ENCODE data around the gene LYPD8.

Gene LYPD8

DNA sequence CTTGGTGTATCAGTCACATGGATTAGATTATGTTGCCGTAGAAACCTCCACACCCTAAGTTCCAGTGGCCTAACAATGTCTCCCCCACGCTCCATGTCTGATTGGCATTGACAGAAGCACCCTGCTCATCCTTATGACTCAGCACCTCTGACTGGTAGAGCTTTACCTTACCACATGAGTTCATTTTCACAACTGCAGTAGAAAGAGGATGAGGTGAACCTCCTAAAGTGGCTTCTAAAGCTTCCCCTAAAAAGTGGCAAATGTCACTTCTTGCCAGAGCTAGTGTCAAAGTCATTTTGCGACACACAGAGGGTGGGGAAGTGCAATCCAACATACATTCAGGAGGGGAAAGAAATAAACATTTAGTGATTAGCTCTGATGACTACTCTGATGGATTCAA is 30.6 kb upstream of the LYPD8 start:
- Mint-ChIP-seq H3K4me3 (no peak overlapping the region), H3K4me1 (peaks cover 26% of the 10 kb centered on the region), H3K27ac (peak overlapping the region; percentile 25), H3K36me3 (peaks cover 3% of the 10 kb centered on the region), H3K27me3 (no peaks in the 10 kb centered on the region), H3K9me3 (peaks cover 2% of the 10 kb centered on the region)
- DNase-seq (ENCODE audit: low spot score in 2 of 2) (no peak), ATAC-seq (ENCODE audit: low read depth) (peak; percentile 60)

DNA sequence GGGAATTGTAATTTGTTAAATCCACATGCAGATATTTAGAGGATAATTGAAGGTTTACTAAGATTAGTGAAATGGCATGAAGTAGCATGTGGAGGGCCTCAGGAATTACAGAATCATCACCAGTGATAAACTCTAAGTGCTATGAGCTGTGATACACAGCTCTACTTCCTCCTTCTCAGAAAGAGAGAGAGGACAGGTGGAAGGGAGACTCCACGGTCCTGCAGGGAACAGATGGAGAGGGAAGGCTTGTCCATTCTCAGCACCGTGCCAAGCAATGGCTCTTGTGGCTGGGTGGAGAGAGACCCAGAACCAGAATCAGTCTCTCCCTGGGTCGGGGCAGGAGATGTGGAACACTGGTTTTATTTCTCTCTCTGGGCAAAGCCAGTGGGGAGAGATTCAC is 27.8 kb upstream of the LYPD8 start:
- H3K27ac Mint-ChIP-seq: no peak overlapping the region
- peaks cover 4% of the 10 kb centered on the region for H3K36me3 Mint-ChIP-seq
- H3K9me3 Mint-ChIP-seq: peaks cover 2% of the 10 kb centered on the region
- no peak overlapping the region for H3K4me3 Mint-ChIP-seq
- peaks cover 23% of the 10 kb centered on the region for H3K4me1 Mint-ChIP-seq
- H3K27me3 Mint-ChIP-seq: no peaks in the 10 kb centered on the region
- ATAC-seq (ENCODE audit: low read depth) (no peak), DNase-seq (ENCODE audit: low spot score in 2 of 2) (no peak)

DNA sequence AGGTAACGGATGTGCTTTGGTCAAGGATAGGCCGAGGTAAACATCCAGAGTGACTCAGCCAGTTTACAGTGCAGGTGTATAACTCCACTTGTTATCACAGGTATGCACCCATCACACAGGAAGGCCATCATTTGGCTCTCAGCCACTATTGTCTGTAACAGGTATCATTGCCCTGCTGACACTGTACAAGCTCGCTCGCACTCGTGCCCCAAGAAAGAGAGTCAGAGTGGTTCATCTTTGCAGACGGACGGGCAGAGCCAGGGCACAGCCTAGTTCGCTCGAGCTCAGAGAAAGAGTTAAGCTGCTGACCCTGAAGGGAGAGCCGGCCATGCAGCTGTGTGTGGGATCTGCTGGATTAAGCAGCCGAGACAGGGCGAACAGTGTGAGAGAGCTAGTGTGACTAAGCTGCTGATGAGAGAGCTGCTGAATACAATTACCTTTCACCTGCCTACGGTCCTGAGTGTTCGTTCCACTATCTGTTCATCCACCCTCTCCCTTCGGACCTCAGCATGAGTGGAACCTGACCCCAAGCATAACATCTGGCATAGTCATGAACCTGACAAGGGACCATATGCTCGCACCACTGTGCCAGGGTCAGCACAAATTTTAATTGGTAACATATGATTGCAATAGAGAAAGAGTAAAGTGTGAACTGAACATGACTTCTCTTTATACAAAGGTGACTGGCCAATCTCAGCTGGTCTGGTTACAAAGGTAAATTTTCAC is 27.0 kb upstream of the LYPD8 start:
- Mint-ChIP-seq H3K36me3 (peaks cover 6% of the 10 kb centered on the region), H3K4me1 (peaks cover 23% of the 10 kb centered on the region), H3K27ac (no peak overlapping the region), H3K4me3 (no peak overlapping the region), H3K9me3 (peaks cover 2% of the 10 kb centered on the region), H3K27me3 (no peaks in the 10 kb centered on the region)
- ATAC-seq (ENCODE audit: low read depth) (no peak), DNase-seq (ENCODE audit: low spot score in 2 of 2) (no peak)

DNA sequence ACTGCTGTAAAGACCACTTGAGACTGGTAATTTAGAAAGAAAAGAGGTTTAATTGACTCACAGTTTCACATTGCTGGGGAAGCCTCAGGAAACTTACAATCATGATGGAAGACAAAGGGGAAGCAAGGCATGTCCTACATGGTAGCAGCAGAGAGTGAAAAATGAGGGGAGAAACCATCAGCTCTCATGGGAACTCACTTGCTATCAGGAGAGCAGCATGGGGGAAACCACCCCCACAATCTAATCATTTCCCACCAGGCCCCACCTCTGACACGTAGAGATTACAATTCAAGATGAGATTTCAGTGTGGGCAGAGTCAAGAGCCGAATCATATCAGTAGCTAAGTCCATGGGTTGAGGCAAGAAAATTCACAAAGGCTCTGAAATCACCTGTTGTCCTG is 23.8 kb upstream of the LYPD8 start:
- H3K27ac Mint-ChIP-seq: no peak overlapping the region
- DNase-seq (ENCODE audit: low spot score in 2 of 2) (no peak), ATAC-seq (ENCODE audit: low read depth) (no peak)
- H3K27me3 Mint-ChIP-seq: peaks cover 1% of the 10 kb centered on the region
- peaks cover 15% of the 10 kb centered on the region for H3K4me1 Mint-ChIP-seq
- H3K4me3 Mint-ChIP-seq: no peak overlapping the region
- H3K36me3 Mint-ChIP-seq: peaks cover 13% of the 10 kb centered on the region
- H3K9me3 Mint-ChIP-seq: peaks cover 6% of the 10 kb centered on the region

DNA sequence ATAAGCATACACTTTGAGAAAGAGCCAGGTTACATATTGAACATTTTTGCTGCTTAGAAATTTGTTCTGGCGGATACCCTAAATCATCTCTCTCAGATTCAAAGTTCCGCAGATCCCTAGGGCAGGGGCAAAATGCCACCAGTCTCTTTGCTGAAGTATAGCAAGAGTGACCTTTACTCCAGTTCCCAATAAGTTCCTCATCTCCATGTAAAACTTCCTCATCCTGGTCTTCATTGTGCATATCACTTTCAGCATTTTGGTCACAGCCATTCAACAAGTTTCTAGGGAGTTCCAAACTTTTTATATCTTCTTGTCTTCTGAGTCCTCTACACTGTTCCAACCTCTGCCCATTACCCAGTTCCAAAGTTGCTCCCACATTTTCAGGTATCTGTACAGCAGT is 23.3 kb upstream of the LYPD8 start:
- no peak overlapping the region for H3K4me3 Mint-ChIP-seq
- peaks cover 13% of the 10 kb centered on the region for H3K36me3 Mint-ChIP-seq
- no peak overlapping the region for H3K27ac Mint-ChIP-seq
- peaks cover 6% of the 10 kb centered on the region for H3K9me3 Mint-ChIP-seq
- peaks cover 15% of the 10 kb centered on the region for H3K4me1 Mint-ChIP-seq
- H3K27me3 Mint-ChIP-seq: peaks cover 1% of the 10 kb centered on the region
- ATAC-seq (ENCODE audit: low read depth): no peak
- no peak for DNase-seq (ENCODE audit: low spot score in 2 of 2)

DNA sequence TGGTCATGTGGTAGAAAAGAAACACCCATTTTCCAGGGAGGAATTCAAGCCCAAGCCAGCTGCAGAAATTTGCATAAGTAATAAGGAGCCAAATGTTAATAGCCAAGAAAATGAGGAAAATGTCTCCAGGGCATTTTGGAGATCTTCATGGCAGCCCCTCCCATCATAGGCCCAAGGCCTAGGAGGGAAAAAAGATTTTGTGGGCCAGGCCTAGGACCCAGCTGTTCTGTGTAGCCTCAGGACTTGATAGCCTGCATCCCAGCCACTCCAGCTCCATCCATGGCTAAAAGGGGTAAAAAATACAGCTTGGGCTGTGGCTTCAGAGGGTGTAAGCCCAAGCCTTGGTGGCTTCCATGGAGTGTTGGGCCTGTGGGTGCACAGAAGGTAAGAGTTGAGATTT is 21.4 kb upstream of the LYPD8 start:
- Mint-ChIP-seq H3K9me3 (peaks cover 6% of the 10 kb centered on the region), H3K4me1 (peaks cover 8% of the 10 kb centered on the region), H3K36me3 (peaks cover 13% of the 10 kb centered on the region), H3K4me3 (no peak overlapping the region), H3K27me3 (peaks cover 1% of the 10 kb centered on the region), H3K27ac (no peak overlapping the region)
- no peak for ATAC-seq (ENCODE audit: low read depth)
- DNase-seq (ENCODE audit: low spot score in 2 of 2): no peak

DNA sequence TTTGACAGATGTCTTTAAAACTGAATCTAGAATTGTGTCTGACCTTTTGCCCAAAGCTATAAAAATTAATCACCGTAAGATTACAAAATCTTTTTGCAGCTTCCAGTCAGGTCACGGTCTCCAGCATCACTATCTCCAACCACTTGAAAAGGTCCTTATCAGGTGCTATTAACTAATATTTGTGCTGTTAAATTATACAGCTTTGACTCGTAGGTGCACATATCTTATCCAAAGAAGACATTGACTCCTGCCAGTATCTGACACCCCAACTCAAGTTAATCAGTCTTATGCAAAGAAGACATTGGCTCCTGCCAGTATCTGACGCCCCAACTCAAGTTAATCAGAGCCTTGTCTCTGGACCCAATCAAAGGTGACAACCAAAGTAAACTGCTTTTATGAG is 19.9 kb upstream of the LYPD8 start:
- H3K9me3 Mint-ChIP-seq: peaks cover 4% of the 10 kb centered on the region
- no peak overlapping the region for H3K27ac Mint-ChIP-seq
- peaks cover 1% of the 10 kb centered on the region for H3K27me3 Mint-ChIP-seq
- H3K4me3 Mint-ChIP-seq: no peak overlapping the region
- peaks cover 8% of the 10 kb centered on the region for H3K4me1 Mint-ChIP-seq
- H3K36me3 Mint-ChIP-seq: peaks cover 11% of the 10 kb centered on the region
- DNase-seq (ENCODE audit: low spot score in 2 of 2) (no peak), ATAC-seq (ENCODE audit: low read depth) (no peak)

DNA sequence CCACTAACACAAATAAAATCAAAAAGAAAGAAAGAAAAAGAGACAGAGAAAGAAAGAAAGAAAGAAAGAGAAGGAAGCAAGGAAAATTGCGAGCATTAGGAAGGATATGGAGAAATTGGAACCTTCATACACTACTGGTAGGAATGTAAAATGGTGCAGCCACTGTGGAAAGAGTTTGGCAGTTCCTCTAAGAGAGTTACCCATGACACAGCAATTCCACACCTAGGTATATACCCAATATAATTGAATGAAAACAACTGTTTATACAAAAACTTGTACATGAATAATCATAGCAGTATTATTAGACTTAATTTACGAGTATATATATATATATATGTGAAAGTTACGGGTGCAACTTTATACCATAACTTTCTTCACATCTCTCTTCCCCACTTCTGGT is 4.1 kb upstream of the LYPD8 start:
- no peaks in the 10 kb centered on the region for H3K4me1 Mint-ChIP-seq
- peaks cover 4% of the 10 kb centered on the region for H3K9me3 Mint-ChIP-seq
- H3K4me3 Mint-ChIP-seq: no peak overlapping the region
- H3K27me3 Mint-ChIP-seq: no peaks in the 10 kb centered on the region
- no peak overlapping the region for H3K27ac Mint-ChIP-seq
- peaks cover 7% of the 10 kb centered on the region for H3K36me3 Mint-ChIP-seq
- DNase-seq (ENCODE audit: low spot score in 2 of 2): no peak
- ATAC-seq (ENCODE audit: low read depth): no peak

DNA sequence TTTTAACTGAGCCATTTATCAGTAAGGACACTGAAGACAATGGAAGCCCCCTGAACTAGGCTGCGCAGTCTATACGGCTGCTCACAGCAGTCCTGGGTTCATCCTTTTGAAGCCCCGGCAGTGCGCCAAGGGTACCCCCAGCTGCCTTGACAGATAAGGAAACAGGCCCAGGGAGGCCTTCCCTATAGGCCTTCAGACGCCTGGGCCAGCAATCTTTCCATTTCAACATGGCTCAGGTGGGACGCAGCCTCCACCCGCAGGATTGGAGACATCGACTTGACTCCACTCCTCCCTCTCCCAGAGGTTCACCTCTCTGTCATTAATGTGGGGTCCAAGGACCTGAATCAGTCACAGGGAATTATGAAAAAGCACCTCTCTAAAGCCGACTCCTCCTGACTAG is 2.8 kb upstream of the LYPD8 start:
- Mint-ChIP-seq H3K36me3 (peaks cover 7% of the 10 kb centered on the region), H3K4me1 (no peaks in the 10 kb centered on the region), H3K27ac (no peak overlapping the region), H3K27me3 (no peaks in the 10 kb centered on the region), H3K4me3 (no peak overlapping the region), H3K9me3 (peaks cover 2% of the 10 kb centered on the region)
- ATAC-seq (ENCODE audit: low read depth) (no peak), DNase-seq (ENCODE audit: low spot score in 2 of 2) (no peak)

DNA sequence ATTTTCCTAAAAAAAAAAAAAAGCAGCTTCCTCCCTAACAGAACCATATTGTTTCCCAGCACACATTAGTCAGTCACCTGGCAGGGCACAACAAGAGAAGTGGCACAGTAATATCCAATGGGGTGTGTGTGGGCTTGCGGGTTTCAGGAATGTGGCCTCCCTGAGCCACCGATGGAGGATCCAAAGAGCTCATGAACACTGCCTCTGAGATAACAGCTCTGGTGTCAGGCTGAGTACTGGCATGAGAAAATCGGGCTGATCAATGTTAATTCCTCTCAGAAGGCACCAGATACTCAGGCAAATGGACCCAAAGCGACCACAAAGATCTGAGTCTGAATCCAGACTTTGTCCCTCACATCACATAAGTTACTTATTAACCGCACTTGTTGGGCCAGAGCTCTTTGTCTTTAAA is 2.2 kb upstream of the LYPD8 start:
- no peak overlapping the region for H3K4me3 Mint-ChIP-seq
- ATAC-seq (ENCODE audit: low read depth) (no peak), DNase-seq (ENCODE audit: low spot score in 2 of 2) (no peak)
- H3K27ac Mint-ChIP-seq: no peak overlapping the region
- no peaks in the 10 kb centered on the region for H3K4me1 Mint-ChIP-seq
- H3K9me3 Mint-ChIP-seq: peaks cover 1% of the 10 kb centered on the region
- H3K36me3 Mint-ChIP-seq: peaks cover 3% of the 10 kb centered on the region
- no peaks in the 10 kb centered on the region for H3K27me3 Mint-ChIP-seq

DNA sequence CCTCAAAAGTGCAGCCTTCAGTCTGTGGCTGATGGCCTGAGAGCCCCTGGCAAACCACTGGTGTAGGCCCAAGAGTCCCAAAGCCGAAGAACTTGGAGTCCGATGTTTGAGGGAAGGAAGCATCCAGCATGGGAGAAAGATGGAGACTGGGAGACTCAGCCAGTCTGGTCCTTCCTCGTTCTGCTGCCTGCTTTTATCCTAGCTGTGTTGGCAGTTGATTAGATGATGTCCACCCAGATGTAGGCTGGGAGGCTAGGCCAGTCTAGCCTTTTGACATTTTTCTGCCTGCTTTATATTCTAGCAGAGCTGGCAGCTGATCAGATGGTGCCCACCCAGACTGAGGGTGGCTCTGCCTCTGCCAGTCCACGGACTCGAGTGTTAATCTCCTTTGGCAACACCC is 1.1 kb upstream of the LYPD8 start:
- Mint-ChIP-seq H3K9me3 (no peaks in the 10 kb centered on the region), H3K27ac (no peak overlapping the region), H3K36me3 (peaks cover 2% of the 10 kb centered on the region), H3K4me1 (peaks cover 2% of the 10 kb centered on the region), H3K27me3 (no peaks in the 10 kb centered on the region), H3K4me3 (no peak overlapping the region)
- ATAC-seq (ENCODE audit: low read depth) (no peak), DNase-seq (ENCODE audit: low spot score in 2 of 2) (no peak)

DNA sequence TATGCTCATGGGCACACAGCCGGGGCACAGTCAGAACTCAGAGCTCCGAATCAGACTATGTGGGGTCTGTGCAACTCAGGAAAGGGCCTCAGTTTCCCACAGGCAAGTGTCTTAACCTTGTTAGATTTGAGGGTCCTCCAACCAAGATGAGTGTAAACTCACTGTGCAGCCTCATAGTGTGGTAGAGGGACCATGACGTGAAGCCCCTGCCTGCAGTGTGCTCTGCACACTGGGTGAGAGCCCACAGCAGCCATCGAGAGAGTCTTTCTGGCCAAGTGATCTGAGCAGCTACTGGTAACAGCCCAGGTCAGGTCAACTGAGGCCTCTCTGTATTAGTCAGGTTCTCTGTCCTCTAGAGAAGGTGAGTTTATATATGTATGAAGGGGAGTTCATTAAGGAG is 592 bp upstream of the LYPD8 start:
- Mint-ChIP-seq H3K27ac (no peak overlapping the region), H3K27me3 (no peaks in the 10 kb centered on the region), H3K4me1 (peaks cover 6% of the 10 kb centered on the region), H3K36me3 (no peaks in the 10 kb centered on the region), H3K4me3 (no peak overlapping the region), H3K9me3 (no peaks in the 10 kb centered on the region)
- no peak for ATAC-seq (ENCODE audit: low read depth)
- no peak for DNase-seq (ENCODE audit: low spot score in 2 of 2)

DNA sequence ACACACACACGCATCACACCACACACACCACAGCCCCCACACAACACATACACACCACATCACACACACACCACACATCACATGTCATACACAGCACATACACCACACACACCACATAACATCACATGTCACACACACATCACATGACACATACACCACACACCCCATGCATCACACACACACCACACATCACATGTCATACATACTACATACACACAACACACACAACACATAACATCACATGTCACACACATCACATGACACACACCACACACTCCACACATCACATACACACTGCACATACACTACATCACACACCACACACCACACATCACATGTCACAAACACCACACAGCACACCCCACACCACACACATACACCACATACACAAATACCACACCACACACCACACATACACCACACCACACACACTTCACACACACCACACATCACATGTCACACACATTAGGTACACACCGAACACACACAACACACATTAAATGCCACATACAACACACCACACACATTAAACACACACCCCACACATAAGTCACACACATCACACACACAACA is 1.8 kb downstream of the LYPD8 start:
- Mint-ChIP-seq H3K36me3 (no peaks in the 10 kb centered on the region), H3K9me3 (no peaks in the 10 kb centered on the region), H3K4me1 (peaks cover 21% of the 10 kb centered on the region), H3K27me3 (no peaks in the 10 kb centered on the region), H3K27ac (no peak overlapping the region), H3K4me3 (no peak overlapping the region)
- DNase-seq (ENCODE audit: low spot score in 2 of 2) (no peak), ATAC-seq (ENCODE audit: low read depth) (no peak)

DNA sequence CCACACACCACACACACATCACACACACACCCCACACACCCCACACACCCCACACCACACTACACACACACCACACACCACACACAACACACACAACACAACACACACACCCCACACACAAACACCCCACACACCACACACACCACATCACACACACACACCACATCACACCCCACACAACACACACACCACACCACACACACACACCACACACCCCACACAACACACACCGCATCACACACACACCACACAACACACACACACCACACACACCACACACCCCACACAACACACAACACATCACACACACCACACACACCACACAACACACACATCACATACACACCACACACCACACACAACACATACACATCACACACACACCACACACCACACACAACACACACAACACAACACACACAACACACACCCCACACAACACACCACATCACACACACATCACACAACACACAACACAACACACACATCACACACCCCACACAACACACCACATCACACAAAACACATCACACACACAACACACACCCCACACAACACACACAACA is 2.4 kb downstream of the LYPD8 start:
- ATAC-seq (ENCODE audit: low read depth): no peak
- H3K4me3 Mint-ChIP-seq: no peak overlapping the region
- no peak for DNase-seq (ENCODE audit: low spot score in 2 of 2)
- H3K4me1 Mint-ChIP-seq: peaks cover 21% of the 10 kb centered on the region
- H3K27me3 Mint-ChIP-seq: no peaks in the 10 kb centered on the region
- no peaks in the 10 kb centered on the region for H3K9me3 Mint-ChIP-seq
- no peak overlapping the region for H3K27ac Mint-ChIP-seq
- no peaks in the 10 kb centered on the region for H3K36me3 Mint-ChIP-seq

All from memory B cell (primary cell).